RWPE2 (cell line): ENCODE results near the gene RASGRF2.

Source experiments
- ATAC-seq: fragments of 200-7000 bp; cut with Tn5 transposase; 3 replicates; pipeline ENCODE4 v1.9.1; 2021; ENCODE audit warnings: low read depth
- DNase-seq: peaks from one replicate; pipeline ENCODE4 v3.0.0-alpha.2; 2020; ENCODE audit warnings: low spot score
- H3K27ac ChIP-seq: fragments of 450-650 bp; 2 replicates; pipeline ENCODE4 v1.5.1; 2017; ENCODE audit warnings: mild to moderate bottlenecking; ENCODE audit not compliant: poor library complexity, severe bottlenecking
- H3K27me3 ChIP-seq: fragments of 250-450 bp; sonication (Bioruptor Pico); 2 replicates; pipeline ENCODE4 v1.5.1; 2021; ENCODE audit warnings: mild to moderate bottlenecking, moderate library complexity; ENCODE audit not compliant: insufficient read depth, poor library complexity, severe bottlenecking
- H3K36me3 ChIP-seq: fragments of 250-450 bp; sonication (Bioruptor Pico); 2 replicates; pipeline ENCODE4 v1.5.1; 2020; ENCODE audit warnings: low read depth, mild to moderate bottlenecking, moderate library complexity
- H3K4me1 ChIP-seq: fragments of 250-450 bp; sonication (Bioruptor Pico); 2 replicates; pipeline ENCODE4 v1.5.1; 2021; ENCODE audit warnings: mild to moderate bottlenecking, moderate library complexity; ENCODE audit not compliant: insufficient read depth, poor library complexity, severe bottlenecking
- H3K4me3 ChIP-seq: fragments of 250-450 bp; sonication (Bioruptor Pico); 2 replicates; pipeline ENCODE4 v1.5.1; 2021; ENCODE audit warnings: mild to moderate bottlenecking, moderate library complexity; ENCODE audit not compliant: severe bottlenecking
- H3K9me3 ChIP-seq: fragments of 250-450 bp; sonication (Bioruptor Pico); 2 replicates; pipeline ENCODE4 v1.5.1; 2021; ENCODE audit warnings: mild to moderate bottlenecking, moderate library complexity; ENCODE audit not compliant: severe bottlenecking
- TF ChIP-seq, protein P1 (sequence below): fragments of 450-650 bp; IDR thresholded peaks from one replicate; pipeline ENCODE4 v1.5.1; 2017; ENCODE audit warnings: mild to moderate bottlenecking, moderate library complexity; ENCODE audit not compliant: poor library complexity, severe bottlenecking

Gene RASGRF2

DNA sequence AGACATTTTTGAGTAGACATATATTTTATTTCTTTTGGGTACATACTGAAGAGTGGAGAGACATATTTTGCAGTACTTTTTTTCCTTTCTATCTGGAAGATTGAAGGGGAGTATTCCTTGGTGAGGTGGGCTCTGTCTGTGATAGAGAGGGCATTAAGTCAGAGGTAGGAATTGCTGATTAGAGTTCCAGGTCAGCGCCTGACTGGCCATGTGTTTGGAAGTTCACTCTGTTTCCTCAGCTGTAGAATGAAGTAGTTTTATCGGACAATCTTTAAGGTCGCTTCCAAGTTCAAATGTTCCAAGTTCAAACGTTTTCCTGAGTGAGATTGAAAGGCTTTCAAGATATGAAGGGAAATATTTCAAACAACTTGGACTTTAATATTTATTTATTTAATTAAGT is 45.5 kb downstream of the RASGRF2 start:
- ATAC-seq, result no peak
- no peak overlapping the region for H3K27ac ChIP-seq
- no peak for DNase-seq
- TF ChIP-seq, protein P1, sequence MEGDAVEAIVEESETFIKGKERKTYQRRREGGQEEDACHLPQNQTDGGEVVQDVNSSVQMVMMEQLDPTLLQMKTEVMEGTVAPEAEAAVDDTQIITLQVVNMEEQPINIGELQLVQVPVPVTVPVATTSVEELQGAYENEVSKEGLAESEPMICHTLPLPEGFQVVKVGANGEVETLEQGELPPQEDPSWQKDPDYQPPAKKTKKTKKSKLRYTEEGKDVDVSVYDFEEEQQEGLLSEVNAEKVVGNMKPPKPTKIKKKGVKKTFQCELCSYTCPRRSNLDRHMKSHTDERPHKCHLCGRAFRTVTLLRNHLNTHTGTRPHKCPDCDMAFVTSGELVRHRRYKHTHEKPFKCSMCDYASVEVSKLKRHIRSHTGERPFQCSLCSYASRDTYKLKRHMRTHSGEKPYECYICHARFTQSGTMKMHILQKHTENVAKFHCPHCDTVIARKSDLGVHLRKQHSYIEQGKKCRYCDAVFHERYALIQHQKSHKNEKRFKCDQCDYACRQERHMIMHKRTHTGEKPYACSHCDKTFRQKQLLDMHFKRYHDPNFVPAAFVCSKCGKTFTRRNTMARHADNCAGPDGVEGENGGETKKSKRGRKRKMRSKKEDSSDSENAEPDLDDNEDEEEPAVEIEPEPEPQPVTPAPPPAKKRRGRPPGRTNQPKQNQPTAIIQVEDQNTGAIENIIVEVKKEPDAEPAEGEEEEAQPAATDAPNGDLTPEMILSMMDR, result no peak
- H3K9me3 ChIP-seq, result no peaks in the 10 kb centered on the region
- no peak overlapping the region for H3K4me3 ChIP-seq
- H3K4me1 ChIP-seq, result no peaks in the 10 kb centered on the region
- H3K36me3 ChIP-seq, result no peaks in the 10 kb centered on the region
- H3K27me3 ChIP-seq, result peaks cover 2% of the 10 kb centered on the region

GRCh38 chr5:81006231-81006630 is 46.1 kb downstream of the RASGRF2 start:
- Histone ChIP-seq H3K27me3 (peaks cover 2% of the 10 kb centered on the region), H3K4me1 (no peaks in the 10 kb centered on the region), H3K4me3 (no peak overlapping the region), H3K36me3 (no peaks in the 10 kb centered on the region), H3K27ac (no peak overlapping the region), H3K9me3 (no peaks in the 10 kb centered on the region)
- TF ChIP-seq, protein P1, result no peak
- DNase-seq, result no peak
- ATAC-seq, result no peak

- no peak overlapping the region for H3K27ac ChIP-seq
- H3K9me3 ChIP-seq, result no peaks in the 10 kb centered on the region
- no peak overlapping the region for H3K4me3 ChIP-seq
- no peaks in the 10 kb centered on the region for H3K4me1 ChIP-seq
- TF ChIP-seq, protein P1, result no peak
- ATAC-seq (no peak), DNase-seq (no peak)
- H3K27me3 ChIP-seq, result peaks cover 2% of the 10 kb centered on the region
- no peaks in the 10 kb centered on the region for H3K36me3 ChIP-seq
These were observed 46.9 kb downstream of the RASGRF2 start for GRCh38 chr5:81006947-81007636.

GRCh38 chr5:81007637-81008027 is 47.5 kb downstream of the RASGRF2 start:
- no peak overlapping the region for H3K27ac ChIP-seq
- ATAC-seq, result no peak
- H3K36me3 ChIP-seq, result no peaks in the 10 kb centered on the region
- no peak overlapping the region for H3K4me3 ChIP-seq
- DNase-seq, result no peak
- H3K4me1 ChIP-seq, result no peaks in the 10 kb centered on the region
- TF ChIP-seq, protein P1, result no peak
- no peaks in the 10 kb centered on the region for H3K9me3 ChIP-seq
- no peaks in the 10 kb centered on the region for H3K27me3 ChIP-seq
